MCF 10A (cell line): ENCODE measurements around the gene PEMT. TPM values are rescaled to one million over a fixed set of nuclear protein-coding genes. Genes with fewer than 3 reads are reported as not detected.

Experiments
- BruUV-seq: library from RNA; stranded (reverse); fragments of 400-500 nt; replicated peaks from 2 replicates; lab custom pipeline; 2021; lab: Mats Ljungman, UMichigan
- CTCF ChIA-PET: fragments of 300-600 bp; sonication (Branson Sonifier 250); formaldehyde crosslinking; extraction: SDS; loops from one replicate; lab custom pipeline; 2021; ENCODE audit warnings: antibody characterized with exemption, inconsistent platforms; lab: Yijun Ruan, JAX
- POLR2A ChIA-PET: fragments of 300-600, 350-650 bp; sonication (Branson Sonifier 250); formaldehyde crosslinking; extraction: SDS; loops from one replicate; lab custom pipeline; 2020; ENCODE audit warnings: antibody characterized with exemption, inconsistent platforms; lab: Yijun Ruan, JAX
- DNase-seq: peaks from one replicate; pipeline ENCODE4 v3.0.0-alpha.2; 2018; ENCODE audit not compliant: unreplicated experiment
- H3K27ac Mint-ChIP-seq: one replicate; pipeline ENCODE4 v1.8.0; 2022; ENCODE audit warnings: mild to moderate bottlenecking, low read depth, mixed read lengths; ENCODE audit not compliant: unreplicated experiment
- H3K27me3 Mint-ChIP-seq: one replicate; pipeline ENCODE4 v1.8.0; 2022; ENCODE audit warnings: mixed read lengths; ENCODE audit not compliant: insufficient read depth, unreplicated experiment
- H3K36me3 Mint-ChIP-seq: one replicate; pipeline ENCODE4 v1.8.0; 2022; ENCODE audit warnings: mild to moderate bottlenecking, moderate library complexity, mixed read lengths; ENCODE audit not compliant: insufficient read depth, unreplicated experiment
- H3K4me1 Mint-ChIP-seq: one replicate; pipeline ENCODE4 v1.8.0; 2022; ENCODE audit warnings: mixed read lengths; ENCODE audit not compliant: insufficient read depth, unreplicated experiment
- H3K4me3 Mint-ChIP-seq: one replicate; pipeline ENCODE4 v1.8.0; 2022; ENCODE audit warnings: mild to moderate bottlenecking, moderate library complexity, mixed read lengths; ENCODE audit not compliant: unreplicated experiment
- H3K9me3 Mint-ChIP-seq: one replicate; pipeline ENCODE4 v1.8.0; 2022; ENCODE audit warnings: mixed read lengths; ENCODE audit not compliant: unreplicated experiment
- CTCF ChIP-seq: fragments of 200-600 bp; IDR thresholded peaks from one replicate; pipeline ENCODE4 v1.8.0; 2022; ENCODE audit warnings: antibody characterized with exemption, mild to moderate bottlenecking; ENCODE audit not compliant: unreplicated experiment
- intact Hi-C: fragments of 100-400 bp; cut with micrococcal nuclease; formaldehyde crosslinking; loops from 2 replicates; pipeline ENCODE4 v1.14.1; 2022
- total RNA-seq: library from RNA; stranded (reverse); gene quantifications from 2 replicates; pipeline ENCODE4 v1.2.3, GENCODE V29; 2022

The PEMT gene
- total RNA-seq, 1 experiment from 2014 or later: 49.8 TPM

GRCh38 chr17:17566896-17567513 lies 24.5 kb downstream of the PEMT start:
- no peak for TF ChIP-seq CTCF
- Mint-ChIP-seq H3K27ac (no peak overlapping the region), H3K4me3 (no peak overlapping the region), H3K9me3 (no peaks in the 10 kb centered on the region), H3K36me3 (peaks cover 4% of the 10 kb centered on the region), H3K27me3 (no peaks in the 10 kb centered on the region), H3K4me1 (no peaks in the 10 kb centered on the region)
- intact Hi-C loops: no loop called here
- ChIA-PET POLR2A (no interaction called here), CTCF (interaction anchor here (0.8 to 3.3 kb wide), 5 partner anchors 29 to 278 kb away, joined by 3 to 24 read pairs (median 3); partner anchors contain the start of gene RASD1)
- no peak for DNase-seq
- BruUV-seq: no TSS peak

GRCh38 chr17:17565471-17566339 lies 25.8 kb downstream of the PEMT start:
- H3K4me3 Mint-ChIP-seq: no peak overlapping the region
- ChIA-PET POLR2A (interaction anchor here (0.7 kb wide), 1 partner anchor 54 kb away, joined by 3 read pairs; no protein-coding TSS in a partner anchor), CTCF (interaction anchor here (0.9 kb wide), 1 partner anchor 69 kb away, joined by 5 read pairs; no protein-coding TSS in a partner anchor)
- DNase-seq: no peak
- H3K36me3 Mint-ChIP-seq: peaks cover 4% of the 10 kb centered on the region
- no peak for TF ChIP-seq CTCF
- H3K27ac Mint-ChIP-seq: no peak overlapping the region
- H3K4me1 Mint-ChIP-seq: no peaks in the 10 kb centered on the region
- no peaks in the 10 kb centered on the region for H3K27me3 Mint-ChIP-seq
- intact Hi-C loops: no loop called here
- H3K9me3 Mint-ChIP-seq: no peaks in the 10 kb centered on the region
- BruUV-seq: no TSS peak

- Mint-ChIP-seq H3K36me3 (peaks cover 4% of the 10 kb centered on the region), H3K4me1 (no peaks in the 10 kb centered on the region), H3K27ac (no peak overlapping the region), H3K9me3 (no peaks in the 10 kb centered on the region), H3K27me3 (no peaks in the 10 kb centered on the region), H3K4me3 (no peak overlapping the region)
- ChIA-PET POLR2A (no interaction called here), CTCF (interaction anchor here (0.9 to 1.4 kb wide), 3 partner anchors 67 to 210 kb away, joined by 4 to 7 read pairs (median 5); no protein-coding TSS in a partner anchor)
- intact Hi-C loops: no loop called here
- DNase-seq: no peak
- BruUV-seq: no TSS peak
- TF ChIP-seq CTCF: no peak
These were observed 26.6 kb downstream of the PEMT start for GRCh38 chr17:17564896-17565295.

- no TSS peak for BruUV-seq
- H3K27me3 Mint-ChIP-seq: no peaks in the 10 kb centered on the region
- no peak overlapping the region for H3K4me3 Mint-ChIP-seq
- H3K36me3 Mint-ChIP-seq: peaks cover 4% of the 10 kb centered on the region
- H3K4me1 Mint-ChIP-seq: no peaks in the 10 kb centered on the region
- no peak overlapping the region for H3K27ac Mint-ChIP-seq
- intact Hi-C loops: no loop called here
- no peak for TF ChIP-seq CTCF
- no peaks in the 10 kb centered on the region for H3K9me3 Mint-ChIP-seq
- DNase-seq: no peak
- ChIA-PET CTCF (interaction anchor here (1.0 to 1.4 kb wide), 2 partner anchors 67 to 210 kb away, joined by 4 to 7 read pairs; no protein-coding TSS in a partner anchor), POLR2A (no interaction called here)
These were observed 27.2 kb downstream of the PEMT start for GRCh38 chr17:17564323-17564722.
